ENCODE data around the gene TRMT10B. TPM values are rescaled to one million over a fixed set of nuclear protein-coding genes. Genes with fewer than 3 reads are reported as not detected.

Gene TRMT10B
- total and polyA plus RNA-seq, 10 of the 15 experiments (the other 5 are each of a cell fraction or from before 2014, with no cell fraction given), result 3.7 to 11.7 (median 6.8) TPM

- no peak for TF ChIP-seq SREBF2 (IDR thresholded peaks at IDR 0.05; ENCODE audit: low read length)
- no peak for TF ChIP-seq FOXM1 (IDR thresholded peaks at IDR 0.05; ENCODE audit: low read depth, low read length)
- TF ChIP-seq PAX8 (IDR thresholded peaks at IDR 0.05), result no peak
- TF ChIP-seq GABPA (IDR thresholded peaks at IDR 0.05; ENCODE audit: low read depth), result no peak
These were observed 48.5 kb downstream of the TRMT10B start (continued) for GRCh38 chr9:37801959-37802711.

DNA sequence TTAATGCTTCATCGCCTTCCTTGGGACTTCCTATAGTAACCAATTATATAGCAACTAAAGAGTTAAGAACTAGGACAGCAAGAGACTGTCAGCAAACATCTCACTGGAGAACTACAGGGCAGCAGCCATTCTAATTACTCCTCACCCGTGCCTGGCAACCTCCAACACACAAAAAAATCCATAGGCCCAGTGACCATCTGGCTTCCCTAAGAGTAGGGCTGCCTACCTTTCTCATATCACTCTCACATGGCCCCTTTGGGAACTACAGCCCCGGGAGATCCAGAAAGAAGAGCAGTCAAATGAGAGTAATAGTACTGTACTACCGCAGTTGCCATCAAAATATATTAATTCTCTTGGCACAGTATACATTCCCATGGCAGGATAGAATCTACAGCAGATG, 52.7 kb downstream of the TRMT10B start:
- Histone ChIP-seq H3K4me3 (no peak overlapping the region), H4K20me1 (ENCODE audit: control insufficient read depth, insufficient read depth) (peaks cover 3% of the 10 kb centered on the region; the same call in 1 of the 2 replicates), H3K27me3 (replicated peaks in 1 of 2; ENCODE audit: control insufficient read depth in 2 of 2, insufficient read depth in 2 of 2, low read length in 1 of 2) (no peaks in the 10 kb centered on the region), H3K79me2 (ENCODE audit: control insufficient read depth, insufficient read depth, low read length) (peaks cover 38% of the 10 kb centered on the region), H3K9me3 (replicated peaks; ENCODE audit: control insufficient read depth, insufficient read depth, low read length) (no peaks in the 10 kb centered on the region), H2AFZ (ENCODE audit: control insufficient read depth, low read depth, low read length) (no peak overlapping the region), H3K27ac (ENCODE audit: control insufficient read depth, insufficient read depth) (no peak overlapping the region), H3K9ac (ENCODE audit: control insufficient read depth, insufficient read depth, low read length) (no peak overlapping the region), H3K36me3 (ENCODE audit: control insufficient read depth in 2 of 2, insufficient read depth in 2 of 2, low read length in 1 of 2) (0 out of 4 replicates have a peak, but pooled peaks cover 0 to 2% of the 10 kb centered on the region in 2 experiments), H3K4me2 (ENCODE audit: control insufficient read depth, insufficient read depth) (no peak overlapping the region), H3K4me1 (ENCODE audit: control insufficient read depth, insufficient read depth, low read length) (0 out of 2 replicates have a peak, but pooled peaks cover 3% of the 10 kb centered on the region)
- WGBS (ENCODE audit: insufficient coverage, insufficient replicate concordance, low lambda C conversion rate, missing lambda C conversion rate), result 72% methylated on average over 4 of the region's 4 CpGs
- FAIRE-seq (no peak), DNase-seq (ENCODE audit: low read depth, low spot score) (no peak), ATAC-seq (no peak; the same call in 2 of the 3 replicates)
- no peak for TF ChIP-seq ATF2 (IDR thresholded peaks at IDR 0.05; ENCODE audit: low read length)
- TF ChIP-seq SMAD5 (IDR thresholded peaks at IDR 0.05; ENCODE audit: low read depth), result no peak
- TF ChIP-seq RAD21 (IDR thresholded peaks at IDR 0.05; ENCODE audit: insufficient read depth, low read depth, low read length), result no peak
- TF ChIP-seq FOXM1 (IDR thresholded peaks at IDR 0.05; ENCODE audit: low read depth, low read length), result no peak
- no peak for TF ChIP-seq IRF5 (IDR thresholded peaks at IDR 0.05; ENCODE audit: borderline replicate concordance)
- TF ChIP-seq ZSCAN29 (IDR thresholded peaks at IDR 0.05), result no peak
- no peak for TF ChIP-seq ZNF622 (IDR thresholded peaks at IDR 0.05)
- TF ChIP-seq ZNF207 (IDR thresholded peaks at IDR 0.05; ENCODE audit: borderline replicate concordance), result no peak
- TF ChIP-seq LARP7 (IDR thresholded peaks at IDR 0.05), result no peak
- no peak for TF ChIP-seq CREB1 (IDR thresholded peaks at IDR 0.05; ENCODE audit: low read depth)
- TF ChIP-seq HDGF (IDR thresholded peaks at IDR 0.05), result no peak
- TF ChIP-seq, protein P1, sequence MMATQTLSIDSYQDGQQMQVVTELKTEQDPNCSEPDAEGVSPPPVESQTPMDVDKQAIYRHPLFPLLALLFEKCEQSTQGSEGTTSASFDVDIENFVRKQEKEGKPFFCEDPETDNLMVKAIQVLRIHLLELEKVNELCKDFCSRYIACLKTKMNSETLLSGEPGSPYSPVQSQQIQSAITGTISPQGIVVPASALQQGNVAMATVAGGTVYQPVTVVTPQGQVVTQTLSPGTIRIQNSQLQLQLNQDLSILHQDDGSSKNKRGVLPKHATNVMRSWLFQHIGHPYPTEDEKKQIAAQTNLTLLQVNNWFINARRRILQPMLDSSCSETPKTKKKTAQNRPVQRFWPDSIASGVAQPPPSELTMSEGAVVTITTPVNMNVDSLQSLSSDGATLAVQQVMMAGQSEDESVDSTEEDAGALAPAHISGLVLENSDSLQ (IDR thresholded peaks at IDR 0.05), result no peak
- no peak for TF ChIP-seq ZBED1 (IDR thresholded peaks at IDR 0.05; ENCODE audit: borderline replicate concordance)
- no peak for TF ChIP-seq SMC3 (IDR thresholded peaks at IDR 0.05; ENCODE audit: borderline replicate concordance, low read length)
- no peak for TF ChIP-seq CHD4 (IDR thresholded peaks at IDR 0.05)
- TF ChIP-seq RAD51 (IDR thresholded peaks at IDR 0.05), result no peak
- no peak for TF ChIP-seq SIX5 (IDR thresholded peaks at IDR 0.05; ENCODE audit: low read depth, low read length, severe bottlenecking)
- no peak for TF ChIP-seq DPF2 (IDR thresholded peaks at IDR 0.05)
- no peak for TF ChIP-seq RELA (IDR thresholded peaks at IDR 0.05; ENCODE audit: borderline replicate concordance, partially characterized antibody)
- no peak for TF ChIP-seq PML (IDR thresholded peaks at IDR 0.05; ENCODE audit: low read length)
- SMC1A ChIA-PET (ENCODE audit: uncharacterized antibody, unreplicated experiment), result interaction anchor here (0.9 kb wide), 1 partner anchor 48 kb away, joined by 3 read pairs; no protein-coding TSS in a partner anchor
- CTCF ChIA-PET, result no interaction called here
- RAD21 ChIA-PET (ENCODE audit: unreplicated experiment), result no interaction called here
- POLR2A ChIA-PET, result no interaction called here
- intact Hi-C loops (cut with micrococcal nuclease; ENCODE audit: unreplicated experiment) (no loop called here), in situ Hi-C loops (cut with MboI) (no loop called here)
- BruUV-seq (replicated peaks), result no TSS peak
